Mammary microvascular endothelial cell (primary cell): ENCODE measurements around the gene DUX4. TPM values are rescaled to one million over a fixed set of nuclear protein-coding genes. Genes with fewer than 3 reads are reported as not detected.

Experiments used
- total RNA-seq: library from RNA; depleted of rRNA; stranded (reverse); fragments of >200 nt; gene quantifications from 2 replicates; pipeline ENCODE4 v1.2.3, GENCODE V29; 2015

Gene DUX4
- total RNA-seq, result not detected in 2 replicates

DNA sequence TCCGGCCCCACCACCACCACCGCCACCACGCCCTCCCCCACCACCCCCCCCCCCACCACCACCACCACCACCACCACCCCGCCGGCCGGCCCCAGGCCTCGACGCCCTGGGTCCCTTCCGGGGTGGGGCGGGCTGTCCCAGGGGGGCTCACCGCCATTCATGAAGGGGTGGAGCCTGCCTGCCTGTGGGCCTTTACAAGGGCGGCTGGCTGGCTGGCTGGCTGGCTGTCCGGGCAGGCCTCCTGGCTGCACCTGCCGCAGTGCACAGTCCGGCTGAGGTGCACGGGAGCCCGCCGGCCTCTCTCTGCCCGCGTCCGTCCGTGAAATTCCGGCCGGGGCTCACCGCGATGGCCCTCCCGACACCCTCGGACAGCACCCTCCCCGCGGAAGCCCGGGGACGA lies at the start of gene DUX4:
Gene DUX4, plus strand, starts transcription at position 347 of the 400 bp plus-strand sequence. Its CDS starts 0 bp downstream, at position 347.

Other genes starting within 250 kb of the DUX4 start
- 33.9 and 42.4 TPM in 2 replicates for gene FRG1, start 232.9 kb upstream of the DUX4 start, total RNA-seq
- gene FRG2, start 146.5 kb upstream of the DUX4 start, total RNA-seq, result not detected in 2 replicates
- gene DBET, start 109.3 kb upstream of the DUX4 start, total RNA-seq, result not detected in 2 replicates